ENCODE measurements around the gene DNAH8.

DNA sequence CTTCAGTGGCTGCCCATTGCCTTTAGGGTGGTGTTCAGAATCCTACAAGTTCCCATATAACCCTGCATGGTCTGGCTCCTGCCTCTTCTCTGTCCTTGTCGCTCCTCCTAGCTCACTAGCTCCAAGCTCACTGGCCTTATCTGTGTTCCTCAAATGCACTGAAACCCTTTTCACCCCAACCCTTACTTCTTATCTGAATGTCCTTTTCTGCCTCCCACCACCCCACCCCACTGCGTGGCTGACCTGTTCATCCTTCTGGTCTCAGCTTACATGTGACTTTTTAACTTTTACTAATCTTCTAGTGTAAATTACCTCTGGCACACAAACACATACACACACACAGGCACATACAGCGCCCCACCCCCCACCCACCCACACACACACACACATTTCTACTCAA is 292.5 kb downstream of the DNAH8 start:
- TF ChIP-seq, protein P1, sequence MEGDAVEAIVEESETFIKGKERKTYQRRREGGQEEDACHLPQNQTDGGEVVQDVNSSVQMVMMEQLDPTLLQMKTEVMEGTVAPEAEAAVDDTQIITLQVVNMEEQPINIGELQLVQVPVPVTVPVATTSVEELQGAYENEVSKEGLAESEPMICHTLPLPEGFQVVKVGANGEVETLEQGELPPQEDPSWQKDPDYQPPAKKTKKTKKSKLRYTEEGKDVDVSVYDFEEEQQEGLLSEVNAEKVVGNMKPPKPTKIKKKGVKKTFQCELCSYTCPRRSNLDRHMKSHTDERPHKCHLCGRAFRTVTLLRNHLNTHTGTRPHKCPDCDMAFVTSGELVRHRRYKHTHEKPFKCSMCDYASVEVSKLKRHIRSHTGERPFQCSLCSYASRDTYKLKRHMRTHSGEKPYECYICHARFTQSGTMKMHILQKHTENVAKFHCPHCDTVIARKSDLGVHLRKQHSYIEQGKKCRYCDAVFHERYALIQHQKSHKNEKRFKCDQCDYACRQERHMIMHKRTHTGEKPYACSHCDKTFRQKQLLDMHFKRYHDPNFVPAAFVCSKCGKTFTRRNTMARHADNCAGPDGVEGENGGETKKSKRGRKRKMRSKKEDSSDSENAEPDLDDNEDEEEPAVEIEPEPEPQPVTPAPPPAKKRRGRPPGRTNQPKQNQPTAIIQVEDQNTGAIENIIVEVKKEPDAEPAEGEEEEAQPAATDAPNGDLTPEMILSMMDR (IDR thresholded peaks at IDR 0.05), result no peak
- no peak for TF ChIP-seq EP300 (IDR thresholded peaks at IDR 0.05)
- no peak for TF ChIP-seq POLR2A (IDR thresholded peaks at IDR 0.05; ENCODE audit: low read depth)
- TF ChIP-seq POLR2AphosphoS5 (IDR thresholded peaks at IDR 0.05), result no peak

Measured in esophagus muscularis mucosa (tissue), 4 donors.